Stimulated activated CD4-positive, alpha-beta T cell treated with anti-CD3 and anti-CD28 coated beads, Interleukin-4, amount 100 ng/mL, for 24 hours (primary cell): ENCODE measurements around the gene POLE3.
"Not testable (repeated sequence)": the region's sequence is repeated elsewhere in the genome, so short reads cannot be mapped to it uniquely, and the experiment has no call there.

Source experiments
- DNase-seq: peaks from one replicate; pipeline ENCODE4 v3.0.0-alpha.2; 2020

POLE3 gene, protein sequence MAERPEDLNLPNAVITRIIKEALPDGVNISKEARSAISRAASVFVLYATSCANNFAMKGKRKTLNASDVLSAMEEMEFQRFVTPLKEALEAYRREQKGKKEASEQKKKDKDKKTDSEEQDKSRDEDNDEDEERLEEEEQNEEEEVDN

GRCh38 chr9:113410207-113410864 lies at the start of gene POLE3, which contains the start of gene C9orf43:
POLE3 (minus strand) TSS chr9:113410675; CDS start chr9:113410293, 382 bp downstream.
C9orf43 (plus strand) TSS chr9:113410747; CDS start chr9:113413494, 2,747 bp downstream.
- DNase-seq, result peak; percentile 96

DNA sequence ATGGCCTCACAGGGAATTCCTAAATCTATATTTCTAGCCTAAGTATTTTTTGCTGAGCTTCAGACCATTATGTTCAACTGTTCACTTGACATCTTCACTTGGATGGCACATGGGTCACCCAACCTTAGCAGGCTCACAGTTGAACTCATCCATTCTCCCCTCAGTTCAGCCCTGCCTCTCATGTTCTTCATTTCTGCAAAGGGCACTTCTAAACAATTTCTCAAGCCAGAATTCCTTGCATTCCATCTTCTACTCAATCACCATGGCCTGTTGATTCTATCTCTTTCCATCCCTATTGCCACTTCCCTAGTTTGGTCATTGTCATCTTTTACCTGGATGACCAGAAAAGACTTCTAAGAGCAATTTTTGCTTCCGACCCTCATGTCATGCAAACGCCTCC lies 45.8 kb upstream of the POLE3 start:
- no peak for DNase-seq

GRCh38 chr9:113454914-113455761 lies 44.7 kb upstream of the POLE3 start:
- no peak for DNase-seq

- no peak for DNase-seq
These were observed 41.7 kb upstream of the POLE3 start for GRCh38 chr9:113452113-113452605.

DNA sequence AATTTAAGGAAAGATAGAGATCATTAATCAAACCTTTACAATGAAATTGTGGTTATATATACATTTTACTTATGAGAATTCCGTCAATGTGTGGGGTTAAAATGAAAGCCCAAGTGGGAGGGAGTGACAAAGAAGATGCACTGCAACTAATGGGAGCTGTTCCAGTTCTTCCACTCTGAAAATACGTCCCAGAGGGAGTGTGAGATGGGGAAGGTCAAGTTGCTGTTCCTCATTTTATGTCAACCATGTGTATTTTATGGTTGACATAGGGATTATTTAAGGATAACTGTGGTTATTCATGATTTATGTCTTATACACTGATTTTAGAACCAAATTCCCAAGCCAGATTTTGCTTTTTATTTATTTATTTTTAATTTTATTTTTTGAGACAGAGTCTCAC lies 38.9 kb upstream of the POLE3 start:
- DNase-seq, result no peak

GRCh38 chr9:113446323-113446740 lies 35.9 kb upstream of the POLE3 start:
- DNase-seq, result peak; percentile 15

DNA sequence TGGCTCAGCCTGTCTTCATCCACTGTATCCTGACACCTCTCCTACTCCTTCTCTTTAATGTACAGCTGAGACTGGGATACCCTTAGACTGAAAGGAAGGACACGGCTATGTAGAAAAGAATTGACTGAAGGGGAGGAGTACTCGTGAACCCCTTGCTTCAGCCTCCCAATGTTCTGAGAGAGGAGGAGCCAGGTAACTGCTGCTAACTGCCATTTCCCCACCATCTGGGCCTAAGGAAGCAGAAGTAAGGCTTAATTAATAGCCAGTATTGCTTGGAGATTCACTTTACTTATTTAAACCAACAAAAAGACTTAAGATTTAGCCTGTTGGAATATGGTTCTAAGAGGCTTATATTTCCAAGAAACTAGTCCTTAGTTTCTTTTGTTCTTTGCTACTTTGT lies 34.3 kb upstream of the POLE3 start:
- no peak for DNase-seq

DNA sequence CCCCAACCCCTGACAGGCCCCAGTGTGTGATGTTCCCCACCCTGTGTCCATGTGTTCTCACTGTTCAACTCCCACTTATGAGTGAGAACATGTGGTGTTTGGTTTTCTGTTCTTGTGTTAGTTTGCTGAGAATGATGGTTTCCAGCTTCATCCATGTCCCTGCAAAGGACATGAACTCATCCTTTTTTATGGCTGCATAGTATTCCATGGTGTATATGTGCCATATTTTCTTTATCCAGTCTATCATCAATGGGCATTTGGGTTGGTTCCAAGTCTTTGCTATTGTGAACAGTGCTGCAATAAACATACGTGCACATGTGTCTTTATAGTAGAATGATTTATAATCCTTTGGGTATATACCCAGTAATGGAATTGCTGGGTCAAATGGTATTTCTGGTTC lies 27.2 kb upstream of the POLE3 start:
- DNase-seq, result not testable (repeated sequence)

- no peak for DNase-seq
These were observed 26.4 kb upstream of the POLE3 start for GRCh38 chr9:113436728-113437515.

DNA sequence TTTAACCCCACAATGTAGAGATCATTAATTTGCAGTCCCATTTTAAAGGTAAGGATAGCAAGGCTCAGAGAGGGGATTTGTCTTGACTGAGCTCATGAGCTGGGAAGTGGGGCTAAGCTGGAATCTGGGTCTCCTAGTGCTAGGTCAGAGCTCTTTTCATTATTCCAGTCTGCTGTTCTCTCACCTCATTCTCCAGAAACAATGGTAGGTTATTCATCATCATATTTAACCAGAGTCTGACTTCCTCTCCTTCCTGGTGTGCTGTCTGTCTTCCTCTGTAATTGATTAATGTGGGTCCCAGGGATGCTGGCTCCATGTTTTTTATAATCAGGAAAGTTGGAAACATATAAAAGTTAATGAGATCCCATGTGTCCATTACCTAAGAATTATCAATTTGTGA lies 20.7 kb upstream of the POLE3 start:
- DNase-seq, result no peak

GRCh38 chr9:113428062-113428615 lies 17.7 kb upstream of the POLE3 start:
- DNase-seq, result no peak

DNA sequence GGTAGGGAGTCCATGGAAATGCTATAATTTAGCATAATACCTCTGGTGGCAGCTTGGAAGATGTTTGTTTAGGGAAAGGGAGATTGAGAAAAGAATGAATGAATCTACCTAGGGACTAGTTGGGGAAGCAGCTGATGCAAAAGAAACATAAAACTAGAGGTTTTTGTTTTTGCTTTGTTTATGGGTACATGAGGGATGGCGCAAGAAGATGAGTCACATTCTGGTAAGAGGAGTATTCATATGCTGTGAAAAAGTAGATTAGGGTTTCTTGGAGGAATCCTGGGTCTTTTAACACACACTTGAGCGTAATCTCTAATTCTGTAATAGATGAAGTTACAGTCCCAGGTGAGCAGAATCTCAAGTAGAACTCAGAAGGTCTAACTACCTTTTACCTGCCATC lies 17.2 kb upstream of the POLE3 start:
- DNase-seq, result no peak

DNA sequence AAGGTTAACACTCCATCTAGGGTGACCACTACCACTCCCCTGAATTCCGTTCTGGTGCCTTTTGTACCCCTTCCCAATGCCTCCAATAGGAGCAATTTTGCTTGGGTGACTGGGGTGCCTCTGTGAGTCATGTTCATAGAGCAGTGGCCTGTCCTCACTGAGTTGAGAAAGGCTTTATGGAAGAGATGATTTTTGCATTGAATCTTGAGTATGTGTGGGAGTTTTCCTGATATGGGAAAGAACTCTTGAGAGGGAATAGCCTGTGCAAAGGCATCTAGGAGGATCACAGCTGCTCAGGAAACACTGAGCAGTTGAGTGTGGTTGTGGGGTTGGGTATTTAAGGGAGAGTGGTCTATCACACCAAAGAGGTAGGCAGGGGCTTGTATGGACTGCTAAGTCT lies 16.2 kb upstream of the POLE3 start:
- no peak for DNase-seq

- no peak for DNase-seq
These were observed 14.6 kb upstream of the POLE3 start for GRCh38 chr9:113425072-113425471.

GRCh38 chr9:113421726-113422125 lies 11.3 kb upstream of the POLE3 start:
- DNase-seq, result no peak

GRCh38 chr9:113417370-113417769 lies 6.9 kb upstream of the POLE3 start:
- DNase-seq, result no peak

GRCh38 chr9:113416149-113416721 lies 5.8 kb upstream of the POLE3 start:
- DNase-seq, result no peak

DNA sequence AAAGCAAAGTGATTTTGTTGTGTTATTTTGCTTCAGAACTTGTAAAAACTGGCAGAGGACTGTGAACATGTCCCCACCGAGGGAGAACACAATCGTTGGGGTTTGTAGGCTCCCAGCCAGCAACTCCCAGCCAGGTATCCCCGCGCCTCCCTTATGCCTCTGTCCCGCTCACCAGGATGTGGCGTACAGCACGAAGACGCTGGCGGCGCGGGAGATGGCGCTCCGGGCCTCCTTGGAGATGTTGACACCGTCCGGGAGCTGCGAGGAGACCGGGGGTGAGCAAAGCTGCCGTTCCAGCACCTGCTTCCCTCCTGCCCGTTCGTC lies 630 bp downstream of the POLE3 start:
- no peak for DNase-seq

GRCh38 chr9:113409481-113409880 lies 994 bp downstream of the POLE3 start:
- no peak for DNase-seq

DNA sequence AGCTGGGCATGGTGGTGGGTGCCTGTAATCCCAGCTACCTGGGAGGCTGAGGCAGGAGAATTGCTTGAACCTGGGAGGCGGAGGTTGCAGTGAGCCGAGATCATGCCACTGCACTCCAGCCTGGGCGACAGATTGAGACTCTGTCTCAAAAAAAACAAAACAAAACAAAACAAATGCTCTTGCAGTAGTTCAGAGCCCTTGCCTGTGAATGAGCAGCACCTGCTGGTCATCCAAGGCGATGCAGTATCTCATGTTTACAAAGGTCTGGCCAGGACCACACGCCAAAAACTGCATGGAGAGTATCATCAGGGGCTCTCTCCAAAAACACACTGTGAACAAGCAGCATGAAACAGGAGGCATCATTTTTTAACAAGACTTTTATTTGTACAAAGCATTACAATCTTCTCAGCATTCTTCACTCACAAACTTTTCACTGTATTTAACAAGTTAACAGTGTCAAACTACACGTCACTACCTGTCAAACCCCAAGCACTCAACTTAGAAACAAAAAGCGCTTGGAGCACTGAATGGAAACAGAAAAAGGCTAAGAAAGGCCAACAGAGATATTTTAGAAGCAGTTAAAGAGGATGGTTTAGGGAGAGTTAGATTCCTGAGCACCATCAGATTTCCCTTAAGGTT lies 3.5 kb downstream of the POLE3 start:
- DNase-seq, result peak; percentile 58

GRCh38 chr9:113406353-113406752 lies 4.1 kb downstream of the POLE3 start:
- not testable (repeated sequence) for DNase-seq

DNA sequence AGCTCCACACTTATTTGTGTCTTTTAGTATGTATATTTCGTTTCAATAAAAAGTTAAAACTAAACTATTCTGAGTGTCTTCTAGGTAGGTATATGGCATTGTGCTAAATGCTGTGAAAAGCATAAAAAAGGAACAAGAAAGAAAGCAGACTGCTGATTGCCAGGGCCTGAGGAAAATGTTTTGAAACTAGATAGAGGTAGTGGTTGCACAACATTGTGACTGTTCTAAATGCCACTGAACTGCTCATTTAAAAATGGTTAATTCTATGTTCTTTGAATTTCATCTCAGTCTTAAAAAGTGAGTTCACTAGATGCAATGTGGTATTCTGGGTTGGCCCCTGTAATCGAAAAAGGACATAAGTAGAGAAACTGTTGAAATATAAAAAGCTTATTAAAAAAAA lies 6.8 kb downstream of the POLE3 start:
- no peak for DNase-seq
